NOMO-1 (cell line): Measurements from ENCODE around the gene TMEM222.
A peak's percentile ranks its signal among the peaks of the same experiment; 100 is the strongest.

Source experiments
- DNase-seq, 2 experiments: peaks; one replicate each; lab custom pipeline; 2025; ENCODE audit not compliant: unreplicated experiment in 2 of 2; lab: John Stamatoyannopoulos, UW

The TMEM222 gene

GRCh38 chr1:27306071-27306470 lies 15.9 kb upstream of the TMEM222 start:
- DNase-seq = no peak

GRCh38 chr1:27306892-27307761 lies 14.8 kb upstream of the TMEM222 start:
- no peak for DNase-seq

GRCh38 chr1:27307874-27308598 lies 13.9 kb upstream of the TMEM222 start:
- no peak for DNase-seq

GRCh38 chr1:27314169-27314568 lies 7.8 kb upstream of the TMEM222 start:
- no peak for DNase-seq

GRCh38 chr1:27314737-27315136 lies 7.2 kb upstream of the TMEM222 start:
- DNase-seq = no peak

- DNase-seq = no peak
These were observed 5.1 kb upstream of the TMEM222 start for GRCh38 chr1:27316860-27317259.

GRCh38 chr1:27318136-27318535 lies 3.8 kb upstream of the TMEM222 start:
- no peak for DNase-seq

- no peak for DNase-seq
These were observed 3.4 kb upstream of the TMEM222 start for GRCh38 chr1:27318596-27318995.

GRCh38 chr1:27322569-27323240 lies 742 bp downstream of the TMEM222 start:
- DNase-seq = peak in 1 of 2 experiments; percentile 8

GRCh38 chr1:27325286-27325685 lies 3.3 kb downstream of the TMEM222 start:
- no peak for DNase-seq

- DNase-seq = no peak
These were observed 6.0 kb downstream of the TMEM222 start for GRCh38 chr1:27327964-27328363.

GRCh38 chr1:27330786-27331185 lies 8.8 kb downstream of the TMEM222 start:
- no peak for DNase-seq

GRCh38 chr1:27331426-27331825 lies 9.5 kb downstream of the TMEM222 start:
- DNase-seq = no peak

- no peak for DNase-seq
These were observed 10.0 kb downstream of the TMEM222 start for GRCh38 chr1:27331922-27332321.

- DNase-seq = peak in 1 of 2 experiments; percentile 29
These were observed 10.7 kb downstream of the TMEM222 start for GRCh38 chr1:27332536-27333281.

- no peak for DNase-seq
These were observed 11.8 kb downstream of the TMEM222 start for GRCh38 chr1:27333717-27334279.

- no peak for DNase-seq
These were observed 13.8 kb downstream of the TMEM222 start for GRCh38 chr1:27335506-27336422.

- no peak for DNase-seq
These were observed 14.8 kb downstream of the TMEM222 start for GRCh38 chr1:27336756-27337155.

GRCh38 chr1:27338751-27339150 lies 16.8 kb downstream of the TMEM222 start:
- no peak for DNase-seq
